Esophagus muscularis mucosa (tissue), 3 donors: ENCODE measurements around the gene GALT.
A peak's percentile ranks its signal among the peaks of the same experiment; 100 is the strongest.

Experiments used
- CTCF ChIP-seq, 3 experiments: fragments of 200-600 bp in 2 of 3; fragments of 450-650 bp in 1 of 3; sonication (generic) in 2 of 3; IDR thresholded peaks; one replicate each; pipeline ENCODE4 v1.5.1; 2017 to 2019; ENCODE audit warnings: antibody characterized with exemption in 3 of 3, mild to moderate bottlenecking in 2 of 3, moderate library complexity in 1 of 3
- POLR2A ChIP-seq: fragments of 450-650 bp; IDR thresholded peaks from one replicate; pipeline ENCODE4 v1.6.1; 2017; ENCODE audit warnings: antibody characterized with exemption, moderate library complexity, mild to moderate bottlenecking, low read depth
- POLR2AphosphoS5 ChIP-seq, 2 donors: sonication (generic); formaldehyde crosslinking; IDR thresholded peaks; one replicate each; pipeline ENCODE4 v1.6.1; 2017; ENCODE audit warnings: antibody characterized with exemption in 2 of 2

GRCh38 chr9:34665067-34665380 is 18.5 kb downstream of the GALT start:
- TF ChIP-seq CTCF (IDR thresholded peaks at IDR 0.05), result peak in 1 of 3 experiments; percentile 14
- TF ChIP-seq POLR2AphosphoS5 (IDR thresholded peaks at IDR 0.05), result no peak
- TF ChIP-seq POLR2A, result no peak
